ENCODE data around the gene ZNF331.

ZNF331 gene

DNA sequence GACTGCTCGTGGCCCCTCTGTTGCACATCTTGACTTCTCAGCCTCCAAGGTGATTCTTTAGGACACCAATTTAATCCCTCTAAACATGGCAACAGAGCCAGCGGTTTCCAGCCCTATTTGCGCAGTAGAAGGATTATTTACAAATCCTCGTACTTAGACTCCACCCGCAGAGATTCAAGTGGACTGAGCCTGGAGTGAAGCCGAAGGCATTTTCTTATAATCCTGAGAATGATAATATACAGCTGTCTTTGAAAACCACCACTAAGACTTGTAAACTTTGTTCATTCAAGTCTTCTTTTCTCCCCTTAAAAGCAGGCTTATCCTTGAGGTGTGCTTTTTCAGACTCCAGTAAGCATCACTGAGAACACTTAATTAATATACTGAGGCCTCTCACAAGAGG is 89.0 kb downstream of the ZNF331 start:
- ATAC-seq (ENCODE audit: insufficient read depth, low read depth): no peak
- TF ChIP-seq, protein P1, sequence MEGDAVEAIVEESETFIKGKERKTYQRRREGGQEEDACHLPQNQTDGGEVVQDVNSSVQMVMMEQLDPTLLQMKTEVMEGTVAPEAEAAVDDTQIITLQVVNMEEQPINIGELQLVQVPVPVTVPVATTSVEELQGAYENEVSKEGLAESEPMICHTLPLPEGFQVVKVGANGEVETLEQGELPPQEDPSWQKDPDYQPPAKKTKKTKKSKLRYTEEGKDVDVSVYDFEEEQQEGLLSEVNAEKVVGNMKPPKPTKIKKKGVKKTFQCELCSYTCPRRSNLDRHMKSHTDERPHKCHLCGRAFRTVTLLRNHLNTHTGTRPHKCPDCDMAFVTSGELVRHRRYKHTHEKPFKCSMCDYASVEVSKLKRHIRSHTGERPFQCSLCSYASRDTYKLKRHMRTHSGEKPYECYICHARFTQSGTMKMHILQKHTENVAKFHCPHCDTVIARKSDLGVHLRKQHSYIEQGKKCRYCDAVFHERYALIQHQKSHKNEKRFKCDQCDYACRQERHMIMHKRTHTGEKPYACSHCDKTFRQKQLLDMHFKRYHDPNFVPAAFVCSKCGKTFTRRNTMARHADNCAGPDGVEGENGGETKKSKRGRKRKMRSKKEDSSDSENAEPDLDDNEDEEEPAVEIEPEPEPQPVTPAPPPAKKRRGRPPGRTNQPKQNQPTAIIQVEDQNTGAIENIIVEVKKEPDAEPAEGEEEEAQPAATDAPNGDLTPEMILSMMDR (IDR thresholded peaks at IDR 0.05; ENCODE audit: borderline replicate concordance, extremely low read depth, low read length, poor library complexity, severe bottlenecking): no peak
- no peak overlapping the region for H3K27ac ChIP-seq (ENCODE audit: low read length)

More for the DNA sequence above, 89.0 kb downstream of the ZNF331 start:
- H3K4me2 ChIP-seq (ENCODE audit: insufficient read depth, low read length): no peak overlapping the region
- H3K9me3 ChIP-seq (ENCODE audit: insufficient read depth, low read length, severe bottlenecking): no peaks in the 10 kb centered on the region
- no peaks in the 10 kb centered on the region for H3K36me3 ChIP-seq (ENCODE audit: insufficient read depth, low read length)
- no peaks in the 10 kb centered on the region for H3K27me3 ChIP-seq (ENCODE audit: insufficient read depth, low read length, poor library complexity)
- H3K79me2 ChIP-seq (ENCODE audit: insufficient read depth, low read length): no peaks in the 10 kb centered on the region
- H3K9ac ChIP-seq (ENCODE audit: low read depth, low read length): no peak overlapping the region
- no peaks in the 10 kb centered on the region for H4K20me1 ChIP-seq (ENCODE audit: insufficient read depth, low read length)
- no peak for DNase-seq
- H3K4me3 ChIP-seq (ENCODE audit: low read depth in 1 of 2, low read length in 2 of 2): no peak overlapping the region
- no peaks in the 10 kb centered on the region for H3K4me1 ChIP-seq (ENCODE audit: insufficient read depth, low read length)
- H2AFZ ChIP-seq (ENCODE audit: low read depth, low read length): no peak overlapping the region
